HCEC 1CT (cell line): Measurements from ENCODE around the gene FXYD2.
A peak's percentile ranks its signal among the peaks of the same experiment; 100 is the strongest.

Source experiments
- DNase-seq: peaks from one replicate; pipeline ENCODE4 v3.0.0-alpha.2; 2017

The FXYD2 gene

GRCh38 chr11:117834838-117835443, 10.4 kb upstream of the FXYD2 start:
- no peak for DNase-seq

- no peak for DNase-seq
Measured at GRCh38 chr11:117834068-117834810, 9.7 kb upstream of the FXYD2 start.

GRCh38 chr11:117833401-117833891, 8.9 kb upstream of the FXYD2 start:
- DNase-seq = no peak

GRCh38 chr11:117832511-117832910, 8.0 kb upstream of the FXYD2 start:
- DNase-seq = no peak

- DNase-seq = no peak
Measured at GRCh38 chr11:117831661-117832415, 7.3 kb upstream of the FXYD2 start.

GRCh38 chr11:117830674-117831351, 6.3 kb upstream of the FXYD2 start:
- DNase-seq = no peak

- DNase-seq = no peak
Measured at GRCh38 chr11:117830072-117830471, 5.5 kb upstream of the FXYD2 start.

GRCh38 chr11:117829369-117829725, 4.8 kb upstream of the FXYD2 start:
- no peak for DNase-seq

- peak; percentile 30 for DNase-seq
Measured at GRCh38 chr11:117828611-117829368, 4.2 kb upstream of the FXYD2 start.

GRCh38 chr11:117827521-117828511, 3.3 kb upstream of the FXYD2 start:
- DNase-seq = no peak

GRCh38 chr11:117826832-117827231, 2.3 kb upstream of the FXYD2 start:
- DNase-seq = no peak

GRCh38 chr11:117826190-117826570, 1.6 kb upstream of the FXYD2 start:
- DNase-seq = no peak

GRCh38 chr11:117825538-117826189, 1.1 kb upstream of the FXYD2 start:
- DNase-seq = no peak

GRCh38 chr11:117823946-117824420, 561 bp downstream of the FXYD2 start:
- no peak for DNase-seq

GRCh38 chr11:117823294-117823945, 1.1 kb downstream of the FXYD2 start:
- no peak for DNase-seq

- no peak for DNase-seq
Measured at GRCh38 chr11:117822074-117823033, 2.2 kb downstream of the FXYD2 start.

GRCh38 chr11:117821431-117821830, 3.1 kb downstream of the FXYD2 start:
- DNase-seq = no peak

GRCh38 chr11:117820516-117820915, 4.0 kb downstream of the FXYD2 start:
- no peak for DNase-seq

GRCh38 chr11:117820071-117820470, 4.5 kb downstream of the FXYD2 start:
- no peak for DNase-seq
